Activated CD4-positive, alpha-beta T cell treated with anti-CD3 and anti-CD28 coated beads, Interleukin-2, amount 10 ng/mL, durations not matched to agents 7 days and 5 days (primary cell): ENCODE data around the gene NCAN. TPM values are rescaled to one million over a fixed set of nuclear protein-coding genes. Genes with fewer than 3 reads are reported as not detected.
"Not testable (repeated sequence)": the region's sequence is repeated elsewhere in the genome, so short reads cannot be mapped to it uniquely, and the experiment has no call there.

Experiments used
- CTCF ChIA-PET: fragments of 350-600 bp; sonication (Branson Sonifier 250); formaldehyde crosslinking; loops from one replicate; lab custom pipeline; 2021; ENCODE audit warnings: antibody characterized with exemption; lab: Charles Lee
- POLR2A ChIA-PET: fragments of 350-600 bp; sonication (Branson Sonifier 250); formaldehyde crosslinking; loops from one replicate; lab custom pipeline; 2021; ENCODE audit warnings: antibody characterized with exemption; lab: Charles Lee
- DNase-seq: peaks from one replicate; pipeline ENCODE4 v3.0.0-alpha.2; 2020
- H3K27ac Mint-ChIP-seq: one replicate; pipeline ENCODE4 v1.8.0; 2021; ENCODE audit warnings: mild to moderate bottlenecking, moderate library complexity, mixed read lengths
- H3K27me3 Mint-ChIP-seq: one replicate; pipeline ENCODE4 v1.8.0; 2021; ENCODE audit warnings: mixed read lengths
- H3K36me3 Mint-ChIP-seq: one replicate; pipeline ENCODE4 v1.8.0; 2021; ENCODE audit warnings: low read depth, mixed read lengths
- H3K4me1 Mint-ChIP-seq: one replicate; pipeline ENCODE4 v1.8.0; 2021; ENCODE audit warnings: mixed read lengths
- H3K4me3 Mint-ChIP-seq: one replicate; pipeline ENCODE4 v1.8.0; 2021; ENCODE audit warnings: mild to moderate bottlenecking, moderate library complexity, mixed read lengths
- H3K9me3 Mint-ChIP-seq: one replicate; pipeline ENCODE4 v1.8.0; 2021; ENCODE audit warnings: mixed read lengths
- total RNA-seq, 2 experiments: library from RNA; stranded (reverse); gene quantifications; one replicate each; pipeline ENCODE4 v1.2.3, GENCODE V29; 2021

NCAN gene
- total RNA-seq, 2 experiments from 2014 or later = not detected

- Mint-ChIP-seq H3K9me3 (no peaks in the 10 kb centered on the region), H3K27ac (no peak overlapping the region), H3K27me3 (peaks cover 28% of the 10 kb centered on the region), H3K36me3 (no peaks in the 10 kb centered on the region), H3K4me1 (no peaks in the 10 kb centered on the region), H3K4me3 (no peak overlapping the region)
- no peak for DNase-seq
- ChIA-PET POLR2A (no interaction called here), CTCF (no interaction called here)
These were observed 5.3 kb downstream of the NCAN start for GRCh38 chr19:19217099-19217498.

- DNase-seq = no peak
- H3K36me3 Mint-ChIP-seq = no peaks in the 10 kb centered on the region
- no peaks in the 10 kb centered on the region for H3K4me1 Mint-ChIP-seq
- CTCF ChIA-PET = no interaction called here
- H3K4me3 Mint-ChIP-seq = no peak overlapping the region
- POLR2A ChIA-PET = no interaction called here
- H3K27me3 Mint-ChIP-seq = peaks cover 17% of the 10 kb centered on the region
- peak overlapping the region; percentile 19 for H3K27ac Mint-ChIP-seq
- H3K9me3 Mint-ChIP-seq = no peaks in the 10 kb centered on the region
These were observed 7.2 kb downstream of the NCAN start for GRCh38 chr19:19218911-19219310.

GRCh38 chr19:19221000-19221399 is 9.2 kb downstream of the NCAN start:
- CTCF ChIA-PET, POLR2A ChIA-PET, H3K36me3 Mint-ChIP-seq, DNase-seq, H3K4me3 Mint-ChIP-seq, H3K4me1 Mint-ChIP-seq, H3K9me3 Mint-ChIP-seq, H3K27ac Mint-ChIP-seq: not testable (repeated sequence)
- H3K27me3 Mint-ChIP-seq = peaks cover 20% of the 10 kb centered on the region

GRCh38 chr19:19223060-19223459 is 11.3 kb downstream of the NCAN start:
- Mint-ChIP-seq H3K27me3 (peaks cover 19% of the 10 kb centered on the region), H3K4me1 (peaks cover 5% of the 10 kb centered on the region), H3K36me3 (no peaks in the 10 kb centered on the region), H3K4me3 (no peak overlapping the region), H3K9me3 (no peaks in the 10 kb centered on the region), H3K27ac (no peak overlapping the region)
- ChIA-PET POLR2A (no interaction called here), CTCF (no interaction called here)
- no peak for DNase-seq

- CTCF ChIA-PET = interaction anchor here (1.6 to 2.8 kb wide), 3 partner anchors 11 to 20 kb away, joined by 4 to 11 read pairs (median 6); partner anchors contain the start of gene NR2C2AP
- POLR2A ChIA-PET = no interaction called here
- peaks cover 19% of the 10 kb centered on the region for H3K27me3 Mint-ChIP-seq
These were observed 11.9 kb downstream of the NCAN start for GRCh38 chr19:19223636-19224035.

GRCh38 chr19:19224150-19224851 is 12.5 kb downstream of the NCAN start:
- no peaks in the 10 kb centered on the region for H3K9me3 Mint-ChIP-seq

More at GRCh38 chr19:19223636-19224035, 11.9 kb downstream of the NCAN start:
- Mint-ChIP-seq H3K36me3 (no peaks in the 10 kb centered on the region), H3K4me3 (no peak overlapping the region), H3K4me1 (peaks cover 5% of the 10 kb centered on the region), H3K27ac (no peak overlapping the region), H3K9me3 (no peaks in the 10 kb centered on the region)
- no peak for DNase-seq

GRCh38 chr19:19224852-19225494 is 13.2 kb downstream of the NCAN start:
- DNase-seq = peak; percentile 82
- H3K4me3 Mint-ChIP-seq = peak overlapping the region; percentile 61
- peaks cover 19% of the 10 kb centered on the region for H3K27me3 Mint-ChIP-seq
- POLR2A ChIA-PET = no interaction called here
- H3K9me3 Mint-ChIP-seq = no peaks in the 10 kb centered on the region
- H3K36me3 Mint-ChIP-seq = no peaks in the 10 kb centered on the region
- peaks cover 5% of the 10 kb centered on the region for H3K4me1 Mint-ChIP-seq
- CTCF ChIA-PET = interaction anchor here (0.5 to 2.8 kb wide), 7 partner anchors 10 to 32 kb away, joined by 3 to 11 read pairs (median 5); partner anchors contain the start of genes BORCS8, NR2C2AP and RFXANK
- peak overlapping the region; percentile 60 for H3K27ac Mint-ChIP-seq

More at GRCh38 chr19:19224150-19224851, 12.5 kb downstream of the NCAN start:
- ChIA-PET POLR2A (no interaction called here), CTCF (interaction anchor here (0.5 to 2.8 kb wide), 6 partner anchors 10 to 93 kb away, joined by 3 to 11 read pairs (median 6); partner anchors contain the start of genes BORCS8, NR2C2AP and RFXANK)
- peak overlapping the region; percentile 54 for H3K4me3 Mint-ChIP-seq
- H3K27ac Mint-ChIP-seq = no peak overlapping the region
- no peak for DNase-seq
- peaks cover 5% of the 10 kb centered on the region for H3K4me1 Mint-ChIP-seq
- peaks cover 19% of the 10 kb centered on the region for H3K27me3 Mint-ChIP-seq
- no peaks in the 10 kb centered on the region for H3K36me3 Mint-ChIP-seq

GRCh38 chr19:19226204-19226603 is 14.4 kb downstream of the NCAN start:
- Mint-ChIP-seq H3K27ac (no peak overlapping the region), H3K36me3 (no peaks in the 10 kb centered on the region), H3K27me3 (peaks cover 19% of the 10 kb centered on the region), H3K9me3 (no peaks in the 10 kb centered on the region), H3K4me1 (peaks cover 5% of the 10 kb centered on the region), H3K4me3 (no peak overlapping the region)
- DNase-seq = no peak
- ChIA-PET CTCF (interaction anchor here (1.6 to 2.8 kb wide), 2 partner anchors 8 to 34 kb away, joined by 6 to 11 read pairs; partner anchors contain the start of genes BORCS8 and RFXANK), POLR2A (no interaction called here)

- Mint-ChIP-seq H3K4me3 (no peak overlapping the region), H3K4me1 (peaks cover 5% of the 10 kb centered on the region), H3K27ac (no peak overlapping the region), H3K9me3 (no peaks in the 10 kb centered on the region), H3K36me3 (no peaks in the 10 kb centered on the region), H3K27me3 (peaks cover 19% of the 10 kb centered on the region)
- DNase-seq = no peak
- POLR2A ChIA-PET = no interaction called here
- CTCF ChIA-PET = no interaction called here
These were observed 14.9 kb downstream of the NCAN start for GRCh38 chr19:19226663-19227062.

- DNase-seq = no peak
- Mint-ChIP-seq H3K4me1 (peaks cover 5% of the 10 kb centered on the region), H3K4me3 (no peak overlapping the region), H3K27me3 (peaks cover 19% of the 10 kb centered on the region), H3K36me3 (no peaks in the 10 kb centered on the region), H3K27ac (no peak overlapping the region), H3K9me3 (no peaks in the 10 kb centered on the region)
- POLR2A ChIA-PET = no interaction called here
- CTCF ChIA-PET = no interaction called here
These were observed 15.5 kb downstream of the NCAN start for GRCh38 chr19:19227217-19227616.

- Mint-ChIP-seq H3K9me3 (peaks cover 11% of the 10 kb centered on the region), H3K4me1 (peaks cover 4% of the 10 kb centered on the region), H3K27ac (no peak overlapping the region), H3K36me3 (no peaks in the 10 kb centered on the region), H3K27me3 (peaks cover 7% of the 10 kb centered on the region), H3K4me3 (no peak overlapping the region)
- ChIA-PET POLR2A (interaction anchor here (0.7 kb wide), 1 partner anchor 321 kb away, joined by 3 read pairs; no protein-coding TSS in a partner anchor), CTCF (interaction anchor here (0.9 to 1.1 kb wide), 2 partner anchors 20 to 114 kb away, joined by 3 read pairs; no protein-coding TSS in a partner anchor)
- DNase-seq = no peak
These were observed 17.9 kb downstream of the NCAN start for GRCh38 chr19:19229701-19230100.

GRCh38 chr19:19230999-19231398 is 19.2 kb downstream of the NCAN start:
- ChIA-PET CTCF (interaction anchor here (0.6 to 0.7 kb wide), 3 partner anchors 54 to 482 kb away, joined by 3 read pairs; no protein-coding TSS in a partner anchor), POLR2A (interaction anchor here (0.7 kb wide), 1 partner anchor 10 kb away, joined by 4 read pairs; no protein-coding TSS in a partner anchor)
- no peak overlapping the region for H3K4me3 Mint-ChIP-seq
- H3K27ac Mint-ChIP-seq = no peak overlapping the region
- no peaks in the 10 kb centered on the region for H3K36me3 Mint-ChIP-seq
- H3K9me3 Mint-ChIP-seq = peaks cover 13% of the 10 kb centered on the region
- H3K4me1 Mint-ChIP-seq = no peaks in the 10 kb centered on the region
- H3K27me3 Mint-ChIP-seq = peaks cover 2% of the 10 kb centered on the region
- DNase-seq = no peak

GRCh38 chr19:19232261-19232721 is 20.5 kb downstream of the NCAN start:
- no peaks in the 10 kb centered on the region for H3K4me1 Mint-ChIP-seq
- H3K9me3 Mint-ChIP-seq = peaks cover 17% of the 10 kb centered on the region
- DNase-seq = no peak
- ChIA-PET POLR2A (no interaction called here), CTCF (no interaction called here)
- H3K36me3 Mint-ChIP-seq = peaks cover 2% of the 10 kb centered on the region
- no peak overlapping the region for H3K27ac Mint-ChIP-seq
- peaks cover 5% of the 10 kb centered on the region for H3K27me3 Mint-ChIP-seq
- H3K4me3 Mint-ChIP-seq = no peak overlapping the region
